Measurements from ENCODE around the gene GDF10.

GDF10 gene

DNA sequence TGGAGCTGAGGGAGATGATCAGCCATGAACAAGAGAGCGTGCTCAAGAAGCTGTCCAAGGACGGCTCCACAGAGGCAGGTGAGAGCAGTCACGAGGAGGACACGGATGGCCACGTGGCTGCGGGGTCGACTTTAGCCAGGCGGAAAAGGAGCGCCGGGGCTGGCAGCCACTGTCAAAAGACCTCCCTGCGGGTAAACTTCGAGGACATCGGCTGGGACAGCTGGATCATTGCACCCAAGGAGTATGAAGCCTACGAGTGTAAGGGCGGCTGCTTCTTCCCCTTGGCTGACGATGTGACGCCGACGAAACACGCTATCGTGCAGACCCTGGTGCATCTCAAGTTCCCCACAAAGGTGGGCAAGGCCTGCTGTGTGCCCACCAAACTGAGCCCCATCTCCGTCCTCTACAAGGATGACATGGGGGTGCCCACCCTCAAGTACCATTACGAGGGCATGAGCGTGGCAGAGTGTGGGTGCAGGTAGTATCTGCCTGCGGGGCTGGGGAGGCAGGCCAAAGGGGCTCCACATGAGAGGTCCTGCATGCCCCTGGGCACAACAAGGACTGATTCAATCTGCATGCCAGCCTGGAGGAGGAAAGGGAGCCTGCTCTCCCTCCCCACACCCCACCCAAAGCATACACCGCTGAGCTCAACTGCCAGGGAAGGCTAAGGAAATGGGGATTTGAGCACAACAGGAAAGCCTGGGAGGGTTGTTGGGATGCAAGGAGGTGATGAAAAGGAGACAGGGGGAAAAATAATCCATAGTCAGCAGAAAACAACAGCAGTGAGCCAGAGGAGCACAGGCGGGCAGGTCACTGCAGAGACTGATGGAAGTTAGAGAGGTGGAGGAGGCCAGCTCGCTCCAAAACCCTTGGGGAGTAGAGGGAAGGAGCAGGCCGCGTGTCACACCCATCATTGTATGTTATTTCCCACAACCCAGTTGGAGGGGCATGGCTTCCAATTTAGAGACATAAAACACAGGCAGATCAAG is 25.6 kb downstream of the GDF10 start:
- ATAC-seq = no peak
- no peak for TF ChIP-seq OSR1 (CRISPR knock-in tag; IDR thresholded peaks at IDR 0.05)
- no peak for TF ChIP-seq ESRRG (CRISPR knock-in tag; IDR thresholded peaks at IDR 0.05)
- no peak for TF ChIP-seq GLIS3 (CRISPR knock-in tag; IDR thresholded peaks at IDR 0.05)
- TF ChIP-seq ISL1 (CRISPR knock-in tag; IDR thresholded peaks at IDR 0.05) = no peak
- no peak for TF ChIP-seq ZFP30 (CRISPR knock-in tag; IDR thresholded peaks at IDR 0.05)
- TF ChIP-seq PATZ1 (CRISPR knock-in tag; IDR thresholded peaks at IDR 0.05; ENCODE audit: borderline replicate concordance) = no peak

DNA sequence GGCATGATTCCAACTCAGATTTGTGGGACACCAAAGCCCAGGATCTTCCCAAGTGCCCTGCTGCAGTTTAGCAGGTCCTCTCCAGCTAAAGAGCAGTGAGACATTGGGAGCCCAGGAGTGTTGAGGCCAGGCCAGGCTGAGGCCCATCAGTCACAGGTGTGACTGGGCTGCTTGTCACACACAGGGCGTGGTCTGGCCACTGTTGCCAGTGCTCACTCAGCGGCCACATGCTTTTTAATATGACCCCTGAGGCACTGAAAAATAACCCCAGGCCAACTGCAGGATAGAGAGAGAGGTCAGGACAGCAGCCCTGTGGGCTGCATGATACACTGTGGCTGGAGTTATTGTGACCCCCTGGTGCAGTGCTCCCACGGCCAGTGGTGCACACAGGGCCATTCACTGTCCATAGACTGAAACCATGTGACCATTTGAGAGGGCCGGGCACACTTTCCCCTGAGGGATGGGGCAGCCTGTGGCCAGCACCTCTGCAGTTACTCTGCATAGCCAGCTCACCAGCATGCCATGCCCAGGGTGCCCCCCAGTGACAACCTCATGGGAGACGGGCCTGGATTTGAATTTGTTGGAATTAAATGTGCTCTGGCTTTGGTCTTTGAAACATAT is 26.4 kb downstream of the GDF10 start:
- TF ChIP-seq, protein P1, sequence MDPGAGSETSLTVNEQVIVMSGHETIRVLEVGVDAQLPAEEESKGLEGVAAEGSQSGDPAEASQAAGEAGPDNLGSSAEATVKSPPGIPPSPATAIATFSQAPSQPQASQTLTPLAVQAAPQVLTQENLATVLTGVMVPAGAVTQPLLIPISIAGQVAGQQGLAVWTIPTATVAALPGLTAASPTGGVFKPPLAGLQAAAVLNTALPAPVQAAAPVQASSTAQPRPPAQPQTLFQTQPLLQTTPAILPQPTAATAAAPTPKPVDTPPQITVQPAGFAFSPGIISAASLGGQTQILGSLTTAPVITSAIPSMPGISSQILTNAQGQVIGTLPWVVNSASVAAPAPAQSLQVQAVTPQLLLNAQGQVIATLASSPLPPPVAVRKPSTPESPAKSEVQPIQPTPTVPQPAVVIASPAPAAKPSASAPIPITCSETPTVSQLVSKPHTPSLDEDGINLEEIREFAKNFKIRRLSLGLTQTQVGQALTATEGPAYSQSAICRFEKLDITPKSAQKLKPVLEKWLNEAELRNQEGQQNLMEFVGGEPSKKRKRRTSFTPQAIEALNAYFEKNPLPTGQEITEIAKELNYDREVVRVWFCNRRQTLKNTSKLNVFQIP (CRISPR knock-in tag; IDR thresholded peaks at IDR 0.05; ENCODE audit: borderline replicate concordance, low read depth) = no peak
- no peak for TF ChIP-seq CSRNP3 (CRISPR knock-in tag; IDR thresholded peaks at IDR 0.05)
- TF ChIP-seq PPARA (CRISPR knock-in tag; IDR thresholded peaks at IDR 0.05; ENCODE audit: borderline replicate concordance) = no peak
- no peak for TF ChIP-seq ZC3H10 (CRISPR knock-in tag; IDR thresholded peaks at IDR 0.05)
- TF ChIP-seq OSR1 (CRISPR knock-in tag; IDR thresholded peaks at IDR 0.05) = no peak
- no peak for TF ChIP-seq SNAI2 (CRISPR knock-in tag; IDR thresholded peaks at IDR 0.05)
- no peak for TF ChIP-seq PATZ1 (CRISPR knock-in tag; IDR thresholded peaks at IDR 0.05; ENCODE audit: borderline replicate concordance)
- TF ChIP-seq ZFP30 (CRISPR knock-in tag; IDR thresholded peaks at IDR 0.05) = no peak
- no peak for TF ChIP-seq ISL1 (CRISPR knock-in tag; IDR thresholded peaks at IDR 0.05)
- no peak for TF ChIP-seq CSDC2 (CRISPR knock-in tag; IDR thresholded peaks at IDR 0.05)
- TF ChIP-seq RARB (CRISPR knock-in tag; IDR thresholded peaks at IDR 0.05) = no peak
- TF ChIP-seq TOX (CRISPR knock-in tag; IDR thresholded peaks at IDR 0.05; ENCODE audit: borderline replicate concordance) = no peak
- TF ChIP-seq ZNF565 (CRISPR knock-in tag; conservative IDR thresholded peaks at IDR 0.05; ENCODE audit: low read depth) = no peak
- no peak for TF ChIP-seq BACH2 (CRISPR knock-in tag; IDR thresholded peaks at IDR 0.05; ENCODE audit: borderline replicate concordance)
- TF ChIP-seq ZNF8 (CRISPR knock-in tag; IDR thresholded peaks at IDR 0.05) = no peak
- no peak for TF ChIP-seq ZNF70 (CRISPR knock-in tag; IDR thresholded peaks at IDR 0.05)
- no peak for ATAC-seq

- no peak for ATAC-seq
Observed at GRCh38 chr10:47326927-47327330, 26.9 kb downstream of the GDF10 start.

DNA sequence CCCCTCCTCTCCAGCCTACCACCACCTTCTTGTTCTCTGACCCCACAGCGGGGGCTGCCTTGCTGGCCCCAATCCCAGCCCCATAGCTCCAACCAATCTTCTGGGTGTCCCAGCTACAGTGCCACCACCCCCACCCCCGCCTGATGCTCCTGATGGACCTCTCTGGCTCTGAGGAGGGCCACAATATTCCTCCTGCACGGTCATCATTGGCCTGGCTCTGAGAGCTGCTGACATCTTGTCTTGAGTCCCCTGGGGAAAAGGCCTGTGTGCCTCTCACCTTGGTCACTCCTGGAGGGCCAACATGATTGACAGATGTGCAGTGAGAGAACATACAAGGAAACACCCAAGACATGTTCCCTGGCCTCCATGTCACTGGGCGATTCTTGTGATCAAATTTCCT is 29.9 kb downstream of the GDF10 start:
- ATAC-seq = no peak
- TF ChIP-seq ARNTL (CRISPR knock-in tag; IDR thresholded peaks at IDR 0.05; ENCODE audit: borderline replicate concordance, low read depth) = no peak
- TF ChIP-seq GLIS3 (CRISPR knock-in tag; IDR thresholded peaks at IDR 0.05) = no peak
- TF ChIP-seq ZNF565 (CRISPR knock-in tag; conservative IDR thresholded peaks at IDR 0.05; ENCODE audit: low read depth) = no peak
- no peak for TF ChIP-seq OSR1 (CRISPR knock-in tag; IDR thresholded peaks at IDR 0.05)

More at GRCh38 chr10:47326927-47327330, 26.9 kb downstream of the GDF10 start:
- TF ChIP-seq ZFP3 (CRISPR knock-in tag; IDR thresholded peaks at IDR 0.05) = no peak
